HCT116 (cell line): ENCODE data around the gene VPS11. TPM values are rescaled to one million over a fixed set of nuclear protein-coding genes. Genes with fewer than 3 reads are reported as not detected.

Experiments
- ATAC-seq: fragments of 200-7000 bp; cut with Tn5 transposase; 2 replicates; pipeline ENCODE4 v1.9.1; 2020; ENCODE audit warnings: mild to moderate bottlenecking, moderate library complexity
- BruUV-seq: library from RNA; stranded (reverse); fragments of 400-500 nt; replicated peaks from 2 replicates; lab custom pipeline; 2021; lab: Mats Ljungman, UMichigan
- CTCF ChIA-PET: fragments of 300-600 bp; sonication (Branson Sonifier 250); formaldehyde crosslinking; loops from one replicate; lab custom pipeline; 2021; ENCODE audit warnings: antibody characterized with exemption; lab: Charles Lee
- POLR2A ChIA-PET: fragments of 300-600, 350-600 bp; sonication (Branson Sonifier 250); formaldehyde crosslinking; loops from one replicate; lab custom pipeline; 2021; ENCODE audit warnings: antibody characterized with exemption; lab: Charles Lee
- RAD21 ChIA-PET, 2 experiments: fragments of 300-600 bp; sonication (Branson Sonifier 250); formaldehyde crosslinking; loops; one replicate each; lab custom pipeline; 2023; ENCODE audit warnings: low total read pairs in 2 of 2; ENCODE audit not compliant: uncharacterized antibody in 2 of 2, unreplicated experiment in 2 of 2, low non-redundant PET in 1 of 2; lab: Charles Lee
- DNase-seq: peaks from one replicate; pipeline ENCODE4 v3.0.0-alpha.2; 2010; ENCODE audit warnings: low read depth, low spot score
- H2AFZ ChIP-seq: fragments of 200-600 bp; shearing (Covaris generic), sonication (generic); 2 replicates; pipeline ENCODE4 v1.6.1; 2017; ENCODE audit warnings: low read depth, mixed run types, mixed read lengths, antibody characterized with exemption, low read length; ENCODE audit not compliant: poor library complexity, severe bottlenecking
- H3K27ac ChIP-seq: 2 replicates; pipeline ENCODE4 v1.5.1; 2012; ENCODE audit warnings: low read depth, low read length
- H3K27me3 ChIP-seq: fragments of 200-600 bp; sonication (generic); 2 replicates; pipeline ENCODE4 v1.6.1; 2016; ENCODE audit warnings: mixed run types, low read length, mixed read lengths; ENCODE audit not compliant: insufficient read depth
- H3K36me3 ChIP-seq, 2 experiments: fragments of 200-500 bp in 1 of 2; fragments of 200-600 bp in 1 of 2; sonication (Bioruptor generic) in 1 of 2; sonication (generic) in 1 of 2; 2 replicates each; pipeline versions ENCODE4 v1.5.1 to v1.6.1; 2014 to 2016; ENCODE audit warnings: low read length in 2 of 2, inconsistent platforms in 1 of 2, mixed read lengths in 1 of 2, mixed run types in 1 of 2; ENCODE audit not compliant: insufficient read depth in 2 of 2, control insufficient read depth in 1 of 2
- H3K4me1 ChIP-seq, 2 experiments: fragments of 200-600 bp in 1 of 2; sonication (generic) in 1 of 2; 2 replicates each; pipeline versions ENCODE4 v1.5.1 to v1.6.1; 2012 to 2017; ENCODE audit warnings: low read length in 2 of 2, inconsistent platforms in 1 of 2, mild to moderate bottlenecking in 1 of 2, mixed read lengths in 1 of 2, mixed run types in 1 of 2, moderate library complexity in 1 of 2; ENCODE audit not compliant: insufficient read depth in 2 of 2, control insufficient read depth in 1 of 2
- H3K4me2 ChIP-seq: fragments of 200-600 bp; sonication (generic); 2 replicates; pipeline ENCODE4 v1.6.1; 2017; ENCODE audit warnings: mixed run types, low read length, mixed read lengths
- H3K4me3 ChIP-seq, 2 experiments: fragments of 200-600 bp in 1 of 2; sonication (generic) in 1 of 2; replicated peaks in 1 of 2; 2 replicates each; pipeline ENCODE4 v1.5.1; 2011 to 2016; ENCODE audit warnings: low read length in 2 of 2, control low read depth in 1 of 2, low read depth in 1 of 2, mild to moderate bottlenecking in 1 of 2, mixed read lengths in 1 of 2, mixed run types in 1 of 2
- H3K79me2 ChIP-seq: fragments of 200-600 bp; sonication (generic); 2 replicates; pipeline ENCODE4 v1.6.1; 2017; ENCODE audit warnings: mild to moderate bottlenecking, mixed run types, low read length, moderate library complexity, mixed read lengths; ENCODE audit not compliant: insufficient read depth
- H3K9ac ChIP-seq: fragments of 200-600 bp; sonication (generic); 2 replicates; pipeline ENCODE4 v1.6.1; 2016; ENCODE audit warnings: low read length, mixed read lengths
- H3K9me2 ChIP-seq: fragments of 200-600 bp; sonication (generic), shearing (Covaris generic); 2 replicates; pipeline ENCODE4 v1.6.1; 2017; ENCODE audit warnings: mixed run types, mild to moderate bottlenecking, moderate library complexity; ENCODE audit not compliant: insufficient read depth
- H3K9me3 ChIP-seq, 2 experiments: fragments of 200-500 bp in 1 of 2; fragments of 200-600 bp in 1 of 2; sonication (Bioruptor generic) in 1 of 2; sonication (generic) in 1 of 2; 2 replicates each; pipeline ENCODE4 v1.6.1; 2014 to 2017; ENCODE audit warnings: low read length in 2 of 2, mixed read lengths in 2 of 2, inconsistent platforms in 1 of 2, low read depth in 1 of 2, mild to moderate bottlenecking in 1 of 2, mixed run types in 1 of 2, moderate library complexity in 1 of 2; ENCODE audit not compliant: control insufficient read depth in 1 of 2, insufficient read depth in 1 of 2
- H4K20me1 ChIP-seq: fragments of 200-600 bp; sonication (generic), shearing (Covaris generic); 2 replicates; pipeline ENCODE4 v1.6.1; 2017; ENCODE audit warnings: mixed run types, mild to moderate bottlenecking, moderate library complexity; ENCODE audit not compliant: insufficient read depth
- ATF3 ChIP-seq: IDR thresholded peaks from 2 replicates; pipeline ENCODE4 v1.6.1; 2012
- CBX3 ChIP-seq: IDR thresholded peaks from 2 replicates; pipeline ENCODE4 v1.6.1; 2012; ENCODE audit warnings: low read depth
- CEBPB ChIP-seq: IDR thresholded peaks from 2 replicates; pipeline ENCODE4 v1.6.1; 2012; ENCODE audit warnings: low read depth
- ELF1 ChIP-seq: IDR thresholded peaks from 2 replicates; pipeline ENCODE4 v1.6.1; 2012; ENCODE audit warnings: low read depth, borderline replicate concordance
- EZH2 ChIP-seq: fragments of 200-600 bp; sonication (generic); IDR thresholded peaks from 2 replicates; pipeline ENCODE4 v1.6.1; 2017; ENCODE audit warnings: antibody characterized with exemption, mixed run types
- POLR2AphosphoS5 ChIP-seq: IDR thresholded peaks from 2 replicates; pipeline ENCODE4 v1.6.1; 2011; ENCODE audit warnings: mild to moderate bottlenecking, low read depth, low read length, moderate library complexity
- TCF7L2 ChIP-seq: IDR thresholded peaks from 2 replicates; pipeline ENCODE4 v1.7.0; 2011; ENCODE audit warnings: borderline replicate concordance, inconsistent platforms; ENCODE audit not compliant: insufficient read depth, insufficient read length; ENCODE audit errors: extremely low read depth
- YY1 ChIP-seq: IDR thresholded peaks from 2 replicates; pipeline ENCODE4 v1.6.1; 2011; ENCODE audit warnings: low read length, low read depth, moderate library complexity, mild to moderate bottlenecking; ENCODE audit not compliant: insufficient replicate concordance; ENCODE audit errors: extremely low read depth
- ZNF274 ChIP-seq: fragments of 200-500 bp; sonication (Bioruptor generic); IDR thresholded peaks from 2 replicates; pipeline ENCODE4 v1.6.1; 2014; ENCODE audit warnings: mild to moderate bottlenecking, low read depth, low read length, inconsistent platforms
- intact Hi-C: fragments of 100-400 bp; cut with micrococcal nuclease; formaldehyde crosslinking; loops from 2 replicates; pipeline ENCODE4 v1.10.0; 2022
- total RNA-seq: library from RNA; stranded (reverse); gene quantifications from one replicate; pipeline ENCODE4 v1.2.1, GENCODE V29; 2021; ENCODE audit not compliant: unreplicated experiment
- TF ChIP-seq, protein P1 (sequence below): IDR thresholded peaks from 2 replicates; pipeline ENCODE4 v1.6.1; 2011; ENCODE audit warnings: mild to moderate bottlenecking, low read length, moderate library complexity; ENCODE audit not compliant: insufficient replicate concordance; ENCODE audit errors: extremely low read depth

The VPS11 gene
- total RNA-seq, 1 experiment from 2014 or later = 20.4 TPM

GRCh38 chr11:119077839-119078238 lies 10.2 kb downstream of the VPS11 start:
- no peaks in the 10 kb centered on the region for H3K79me2 ChIP-seq
- ChIA-PET POLR2A (no interaction called here), CTCF (no interaction called here), RAD21 (no interaction called here)
- H3K9ac ChIP-seq = no peak overlapping the region
- BruUV-seq = no TSS peak
- no peak for DNase-seq
- intact Hi-C loops = no loop called here
- no peak for TF ChIP-seq CBX3
- TF ChIP-seq POLR2AphosphoS5 = no peak
- no peak for TF ChIP-seq ELF1
- TF ChIP-seq TCF7L2 = no peak
- TF ChIP-seq ZNF274 = no peak
- no peak for TF ChIP-seq ATF3
- no peak for TF ChIP-seq EZH2
- TF ChIP-seq, protein P1, sequence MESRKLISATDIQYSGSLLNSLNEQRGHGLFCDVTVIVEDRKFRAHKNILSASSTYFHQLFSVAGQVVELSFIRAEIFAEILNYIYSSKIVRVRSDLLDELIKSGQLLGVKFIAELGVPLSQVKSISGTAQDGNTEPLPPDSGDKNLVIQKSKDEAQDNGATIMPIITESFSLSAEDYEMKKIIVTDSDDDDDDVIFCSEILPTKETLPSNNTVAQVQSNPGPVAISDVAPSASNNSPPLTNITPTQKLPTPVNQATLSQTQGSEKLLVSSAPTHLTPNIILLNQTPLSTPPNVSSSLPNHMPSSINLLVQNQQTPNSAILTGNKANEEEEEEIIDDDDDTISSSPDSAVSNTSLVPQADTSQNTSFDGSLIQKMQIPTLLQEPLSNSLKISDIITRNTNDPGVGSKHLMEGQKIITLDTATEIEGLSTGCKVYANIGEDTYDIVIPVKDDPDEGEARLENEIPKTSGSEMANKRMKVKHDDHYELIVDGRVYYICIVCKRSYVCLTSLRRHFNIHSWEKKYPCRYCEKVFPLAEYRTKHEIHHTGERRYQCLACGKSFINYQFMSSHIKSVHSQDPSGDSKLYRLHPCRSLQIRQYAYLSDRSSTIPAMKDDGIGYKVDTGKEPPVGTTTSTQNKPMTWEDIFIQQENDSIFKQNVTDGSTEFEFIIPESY = no peak
- no peak for TF ChIP-seq CEBPB
- no peak for TF ChIP-seq YY1
- H3K9me2 ChIP-seq = no peaks in the 10 kb centered on the region
- no peak for ATAC-seq
- H3K27ac ChIP-seq = no peak overlapping the region
- H2AFZ ChIP-seq = no peak overlapping the region
- no peaks in the 10 kb centered on the region for H3K27me3 ChIP-seq
- no peak overlapping the region for H3K4me2 ChIP-seq
- H3K36me3 ChIP-seq = peaks cover 19 to 28% of the 10 kb centered on the region in 2 experiments; a peak in 3 of 4 replicates
- H4K20me1 ChIP-seq = no peaks in the 10 kb centered on the region
- no peaks in the 10 kb centered on the region for H3K9me3 ChIP-seq
- no peaks in the 10 kb centered on the region for H3K4me1 ChIP-seq
- no peak overlapping the region for H3K4me3 ChIP-seq
